Left lung (tissue), 10 donors: ENCODE measurements around the gene FBXW8. TPM values are rescaled to one million over a fixed set of nuclear protein-coding genes. Genes with fewer than 3 reads are reported as not detected.
A peak's percentile ranks its signal among the peaks of the same experiment; 100 is the strongest.

Experiments used
- ATAC-seq: fragments of 200-7000 bp; cut with Tn5 transposase; one replicate; pipeline ENCODE4 v1.9.1; 2020; ENCODE audit warnings: moderate library complexity
- DNase-seq, 4 donors: peaks; one replicate each; pipeline ENCODE4 v3.0.0-alpha.2; 2013 to 2020
- H3K27ac ChIP-seq, 2 donors: fragments of 200-600 bp; sonication (generic) in 1 of 2; one replicate each; pipeline versions ENCODE4 v1.5.0 to v1.8.0; 2020 to 2021
- H3K27me3 ChIP-seq, 2 donors: fragments of 200-600 bp; sonication (generic) in 1 of 2; one replicate each; pipeline versions ENCODE4 v1.5.0 to v1.8.0; 2020 to 2021
- H3K36me3 ChIP-seq, 2 donors: fragments of 200-600 bp; sonication (generic) in 1 of 2; one replicate each; pipeline versions ENCODE4 v1.5.0 to v1.8.0; 2020 to 2021
- H3K4me1 ChIP-seq, 2 donors: fragments of 200-600 bp; one replicate each; pipeline ENCODE4 v1.8.0; 2021
- H3K4me3 ChIP-seq, 2 donors: fragments of 200-600 bp; sonication (generic) in 1 of 2; one replicate each; pipeline versions ENCODE4 v1.5.0 to v1.8.0; 2020 to 2021; ENCODE audit warnings: mild to moderate bottlenecking in 1 of 2
- H3K9me3 ChIP-seq, 2 donors: fragments of 200-600 bp; sonication (generic) in 1 of 2; one replicate each; pipeline versions ENCODE4 v1.5.0 to v1.8.0; 2020 to 2021
- CTCF ChIP-seq, 2 donors: fragments of 200-600 bp; sonication (generic) in 1 of 2; IDR thresholded peaks; one replicate each; pipeline versions ENCODE4 v1.5.0 to v1.8.0; 2021; ENCODE audit warnings: antibody characterized with exemption in 2 of 2
- intact Hi-C, 2 donors: fragments of 100-400 bp; cut with DNase I; formaldehyde crosslinking; loops; one replicate each; pipeline versions ENCODE4 v1.11.2 to v1.14.2; 2022
- polyA plus RNA-seq, 6 donors: library from polyadenylated mRNA; unstranded; fragments of 120-200 nt; gene quantifications; one replicate each; pipeline ENCODE4 v1.2.1, GENCODE V29; 2013; ENCODE audit not compliant: insufficient read length in 6 of 6
- total RNA-seq, 2 donors: library from RNA; stranded (reverse); fragmentation: NEBNext Ultra II Directional; extraction: Animal tissue kit (Norgen Biotek cat#: 25700); gene quantifications; one replicate each; pipeline ENCODE4 v1.2.1, GENCODE V29; 2021
- donor health status: DM: no; HTN: yes; CAD: no.
- donor health status: DM: no; HTN: no; CAD: no.

FBXW8 gene
- total and polyA plus RNA-seq, 8 donors: 16.0 to 28.4 (median 24.6) TPM

GRCh38 chr12:117047810-117048584, 137.2 kb downstream of the FBXW8 start:
- Histone ChIP-seq H3K27me3 (no peaks in the 10 kb centered on the region), H3K4me1 (peaks cover 7 to 20% of the 10 kb centered on the region in 2 donors), H3K36me3 (no peaks in the 10 kb centered on the region), H3K9me3 (no peaks in the 10 kb centered on the region), H3K27ac (no peak overlapping the region), H3K4me3 (no peak overlapping the region)
- intact Hi-C loops: no loop called here
- DNase-seq (peak in 1 of 4 donors; percentile 47), ATAC-seq (peak; percentile 74)
- no peak for TF ChIP-seq CTCF (IDR thresholded peaks at IDR 0.05)

- no peaks in the 10 kb centered on the region for H3K9me3 ChIP-seq
- no peaks in the 10 kb centered on the region for H3K27me3 ChIP-seq
- no peaks in the 10 kb centered on the region for H3K36me3 ChIP-seq
- ATAC-seq (no peak), DNase-seq (no peak)
- H3K4me1 ChIP-seq: peaks cover 7 to 20% of the 10 kb centered on the region in 2 donors
- TF ChIP-seq CTCF (IDR thresholded peaks at IDR 0.05): no peak
- no peak overlapping the region for H3K4me3 ChIP-seq
- intact Hi-C loops: no loop called here
- no peak overlapping the region for H3K27ac ChIP-seq
Observed at GRCh38 chr12:117048585-117048904, 137.8 kb downstream of the FBXW8 start.

- no peak for DNase-seq
- H3K27me3 ChIP-seq: no peaks in the 10 kb centered on the region
- no peaks in the 10 kb centered on the region for H3K36me3 ChIP-seq
- intact Hi-C loops: no loop called here
- no peak overlapping the region for H3K4me3 ChIP-seq
- no peak for TF ChIP-seq CTCF (IDR thresholded peaks at IDR 0.05)
- peaks cover 7 to 20% of the 10 kb centered on the region in 2 donors for H3K4me1 ChIP-seq
- H3K9me3 ChIP-seq: no peaks in the 10 kb centered on the region
- no peak overlapping the region for H3K27ac ChIP-seq
- no peak for ATAC-seq
Observed at GRCh38 chr12:117049295-117049694, 138.5 kb downstream of the FBXW8 start.

GRCh38 chr12:117050060-117050459, 139.3 kb downstream of the FBXW8 start:
- Histone ChIP-seq H3K36me3 (no peaks in the 10 kb centered on the region), H3K4me1 (peaks cover 7 to 19% of the 10 kb centered on the region in 2 donors), H3K27ac (no peak overlapping the region), H3K27me3 (no peaks in the 10 kb centered on the region), H3K4me3 (no peak overlapping the region), H3K9me3 (no peaks in the 10 kb centered on the region)
- no peak for TF ChIP-seq CTCF (IDR thresholded peaks at IDR 0.05)
- DNase-seq: no peak
- no peak for ATAC-seq
- intact Hi-C loops: no loop called here

GRCh38 chr12:117051380-117051779, 140.6 kb downstream of the FBXW8 start:
- no peak overlapping the region for H3K4me3 ChIP-seq
- H3K36me3 ChIP-seq: no peaks in the 10 kb centered on the region
- intact Hi-C loops: no loop called here
- peaks cover 4 to 13% of the 10 kb centered on the region in 2 donors for H3K4me1 ChIP-seq
- ATAC-seq: no peak
- H3K27ac ChIP-seq: no peak overlapping the region
- no peak for DNase-seq
- no peak for TF ChIP-seq CTCF (IDR thresholded peaks at IDR 0.05)
- no peaks in the 10 kb centered on the region for H3K27me3 ChIP-seq
- no peaks in the 10 kb centered on the region for H3K9me3 ChIP-seq
